Measurements from ENCODE around the gene CTRL. TPM values are rescaled to one million over a fixed set of nuclear protein-coding genes. Genes with fewer than 3 reads are reported as not detected.
"Not testable (repeated sequence)": the region's sequence is repeated elsewhere in the genome, so short reads cannot be mapped to it uniquely, and the experiment has no call there.

CTRL gene
- polyA plus RNA-seq, 3 donors: 0.69 to 17.4 (median 1.6) TPM

GRCh38 chr16:67939507-67940445 is 8.1 kb upstream of the CTRL start:
- DNase-seq: peak in 1 of 3 donors; percentile 26
- H3K27me3 ChIP-seq (ENCODE audit: control insufficient read depth in 2 of 2, insufficient read depth in 2 of 2, low read length in 2 of 2): no peaks in the 10 kb centered on the region
- intact Hi-C loops (cut with micrococcal nuclease): loop anchor here (5.0 to 10.0 kb wide), 5 partner anchors 47 to 132 kb away; partner anchors contain the start of genes EDC4 (in 1 of the 2), PSKH1 (in 1 of the 2), RANBP10 (in 1 of the 2) and TSNAXIP1 (in 1 of the 2)
- no peak overlapping the region for H3K9ac ChIP-seq (ENCODE audit: insufficient read depth, low read length, poor library complexity, severe bottlenecking)
- 82% methylated on average over 17 of the region's 33 CpGs for WGBS (ENCODE audit: insufficient coverage)
- H3K9me3 ChIP-seq (replicated peaks in 1 of 2; ENCODE audit: control insufficient read depth in 1 of 2, insufficient read depth in 1 of 2, low read length in 2 of 2): no peaks in the 10 kb centered on the region
- Mint-ChIP-seq H3K9me3 (peaks cover 0 to 1% (median 0%) of the 10 kb centered on the region in 7 donors), H3K36me3 (peaks cover 21 to 47% of the 10 kb centered on the region in 2 donors), H3K4me3 (peak overlapping the region; percentile 27 to 48), H3K4me1 (peaks cover 29% of the 10 kb centered on the region), H3K27me3 (ENCODE audit: low read depth in 3 of 3) (peaks cover 0 to 4% (median 2%) of the 10 kb centered on the region in 3 donors), H3K27ac (peak overlapping the region in 2 of 7 donors; percentile 32 to 69)
- no peak for TF ChIP-seq CTCF (IDR thresholded peaks at IDR 0.05)
- H3K79me2 ChIP-seq (ENCODE audit: insufficient read depth, low read length): peaks cover 21% of the 10 kb centered on the region
- H3K27ac ChIP-seq (ENCODE audit: low read depth in 1 of 2, low read length in 2 of 2): no peak overlapping the region
- peaks cover 29 to 33% of the 10 kb centered on the region in 2 donors for H3K4me1 ChIP-seq (ENCODE audit: control insufficient read depth in 1 of 2, insufficient read depth in 2 of 2, low read length in 2 of 2)
- H4K20me1 ChIP-seq (ENCODE audit: insufficient read depth, low read length): peaks cover 22% of the 10 kb centered on the region
- H2AFZ ChIP-seq (ENCODE audit: insufficient read depth, low read depth, low read length, poor library complexity, severe bottlenecking): no peak overlapping the region
- H3K4me2 ChIP-seq (replicated peaks; ENCODE audit: extremely low read depth, low read length, poor library complexity, severe bottlenecking): no peak overlapping the region
- no peak overlapping the region for H3K4me3 ChIP-seq (replicated peaks in 1 of 3; ENCODE audit: low read depth in 2 of 3, low read length in 3 of 3)
- peaks cover 29 to 30% of the 10 kb centered on the region in 2 donors for H3K36me3 ChIP-seq (replicated peaks in 1 of 2; ENCODE audit: control insufficient read depth in 1 of 2, insufficient read depth in 2 of 2, low read length in 2 of 2)

DNA sequence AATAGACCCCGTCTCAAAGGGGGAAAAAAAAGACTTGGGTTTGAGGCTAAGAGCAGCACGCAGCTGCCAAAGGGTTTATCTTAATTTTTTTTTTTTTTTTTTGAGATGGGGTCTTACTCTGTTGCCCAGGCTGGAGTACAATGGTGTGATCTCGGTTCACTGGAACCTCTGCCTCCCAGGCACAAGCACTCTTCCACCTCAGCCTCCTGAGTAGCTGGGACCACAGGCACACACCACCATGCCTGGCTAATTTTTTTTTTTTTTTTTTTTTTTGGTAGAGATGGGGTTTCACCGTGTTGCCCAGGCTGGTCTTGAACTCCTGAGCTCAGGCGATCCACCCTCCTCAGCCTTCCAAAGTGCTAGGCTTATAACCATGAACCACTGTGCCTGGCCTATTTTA is 6.1 kb upstream of the CTRL start:
- intact Hi-C loops (cut with micrococcal nuclease): loop anchor here (5.0 to 10.0 kb wide), 5 partner anchors 45 to 130 kb away; partner anchors contain the start of genes EDC4 (in 1 of the 2), PSKH1 (in 1 of the 2), RANBP10 (in 1 of the 2) and TSNAXIP1 (in 1 of the 2)
- Histone ChIP-seq H3K4me1 (ENCODE audit: control insufficient read depth in 1 of 2, insufficient read depth in 2 of 2, low read length in 2 of 2) (peaks cover 29 to 40% of the 10 kb centered on the region in 2 donors), H3K27ac (ENCODE audit: low read depth in 1 of 2, low read length in 2 of 2) (peak overlapping the region; percentile 89 to 93), H3K4me3 (replicated peaks in 1 of 3; ENCODE audit: low read depth in 2 of 3, low read length in 3 of 3) (peak overlapping the region in 1 of 3 experiments; percentile 90), H4K20me1 (ENCODE audit: insufficient read depth, low read length) (peaks cover 40% of the 10 kb centered on the region), H3K36me3 (replicated peaks in 1 of 2; ENCODE audit: control insufficient read depth in 1 of 2, insufficient read depth in 2 of 2, low read length in 2 of 2) (peaks cover 30 to 31% of the 10 kb centered on the region in 2 donors), H3K79me2 (ENCODE audit: insufficient read depth, low read length) (peaks cover 30% of the 10 kb centered on the region), H3K4me2 (replicated peaks; ENCODE audit: extremely low read depth, low read length, poor library complexity, severe bottlenecking) (peak overlapping the region; percentile 75)
- WGBS (ENCODE audit: insufficient coverage): no CpG with 5 or more reads among the region's 5 CpGs
- peaks cover 26 to 47% of the 10 kb centered on the region in 2 donors for H3K36me3 Mint-ChIP-seq
- H3K27me3 Mint-ChIP-seq (ENCODE audit: low read depth in 3 of 3); H3K27me3 ChIP-seq (ENCODE audit: control insufficient read depth in 2 of 2, insufficient read depth in 2 of 2, low read length in 2 of 2); H3K4me3 Mint-ChIP-seq; DNase-seq; H3K9ac ChIP-seq (ENCODE audit: insufficient read depth, low read length, poor library complexity, severe bottlenecking); H3K9me3 ChIP-seq (replicated peaks in 1 of 2; ENCODE audit: control insufficient read depth in 1 of 2, insufficient read depth in 1 of 2, low read length in 2 of 2); H3K9me3 Mint-ChIP-seq; H2AFZ ChIP-seq (ENCODE audit: insufficient read depth, low read depth, low read length, poor library complexity, severe bottlenecking): not testable (repeated sequence)
- H3K4me1 Mint-ChIP-seq: peaks cover 36% of the 10 kb centered on the region
- H3K27ac Mint-ChIP-seq: peak overlapping the region in 6 of 7 donors; percentile 41 to 96 (median 87)

Data from CD14-positive monocyte (primary cell).